Smooth muscle cell (in vitro differentiated cells): ENCODE results near the gene RGS6. TPM values are rescaled to one million over a fixed set of nuclear protein-coding genes. Genes with fewer than 3 reads are reported as not detected.

Experiments used
- DNase-seq: peaks from one replicate; lab custom pipeline; 2025; ENCODE audit not compliant: unreplicated experiment; lab: John Stamatoyannopoulos, UW
- H2AFZ ChIP-seq: fragments of 200-600 bp; sonication (generic); 2 replicates; pipeline ENCODE4 v1.6.0; 2016; ENCODE audit warnings: antibody characterized with exemption, low read depth, mild to moderate bottlenecking
- H3F3A ChIP-seq: fragments of 200-600 bp; sonication (generic); 2 replicates; pipeline ENCODE4 v1.6.0; 2017; ENCODE audit warnings: antibody characterized with exemption, low read depth
- H3K27ac ChIP-seq: fragments of 200-600 bp; sonication (generic); 2 replicates; pipeline ENCODE4 v1.5.1; 2016; ENCODE audit warnings: low read depth, mild to moderate bottlenecking
- H3K27me3 ChIP-seq: fragments of 200-600 bp; sonication (generic); 2 replicates; pipeline ENCODE4 v1.6.1; 2016; ENCODE audit warnings: low read depth, mild to moderate bottlenecking
- H3K36me3 ChIP-seq: fragments of 200-600 bp; sonication (generic); 2 replicates; pipeline ENCODE4 v1.5.1; 2016; ENCODE audit warnings: low read depth
- H3K4me1 ChIP-seq: fragments of 200-600 bp; sonication (generic); 2 replicates; pipeline ENCODE4 v1.5.1; 2016; ENCODE audit warnings: low read depth
- H3K4me2 ChIP-seq: fragments of 200-600 bp; sonication (generic); 2 replicates; pipeline ENCODE4 v1.6.0; 2016; ENCODE audit warnings: mild to moderate bottlenecking
- H3K4me3 ChIP-seq: fragments of 200-600 bp; sonication (generic); 2 replicates; pipeline ENCODE4 v1.5.1; 2016; ENCODE audit warnings: mild to moderate bottlenecking
- H3K79me2 ChIP-seq: fragments of 200-600 bp; sonication (generic); 2 replicates; pipeline ENCODE4 v1.6.0; 2016; ENCODE audit warnings: low read depth, mild to moderate bottlenecking
- H3K9ac ChIP-seq: fragments of 200-600 bp; sonication (generic); 2 replicates; pipeline ENCODE4 v1.6.0; 2016; ENCODE audit warnings: low read depth
- H3K9me3 ChIP-seq: fragments of 200-600 bp; sonication (generic); replicated peaks from 2 replicates; pipeline ENCODE4 v1.5.1; 2016; ENCODE audit warnings: low read depth
- H4K20me1 ChIP-seq: fragments of 200-600 bp; sonication (generic); 2 replicates; pipeline ENCODE4 v1.6.0; 2016; ENCODE audit warnings: low read depth
- CTCF ChIP-seq: fragments of 200-600 bp; sonication (generic); IDR thresholded peaks from 2 replicates; pipeline ENCODE4 v1.5.1; 2017; ENCODE audit warnings: borderline replicate concordance, mild to moderate bottlenecking, antibody characterized with exemption; ENCODE audit not compliant: insufficient read depth, poor library complexity, severe bottlenecking
- WGBS: methylation state at CpG from one replicate; pipeline ENCODE4 v1.1.7; 2016; ENCODE audit warnings: low lambda C conversion rate; 5-methylcytosine and 5-hydroxymethylcytosine counted together
- polyA plus RNA-seq: library from polyadenylated mRNA; unstranded; fragments of >200 nt; fragmentation: Nextera tagmentation; extraction: Ambion mirVana; gene quantifications from 2 replicates; pipeline ENCODE4 v1.2.1, GENCODE V29; 2016
- total RNA-seq: library from RNA; depleted of rRNA; stranded (reverse); fragments of >200 nt; gene quantifications from 2 replicates; pipeline ENCODE4 v1.2.3, GENCODE V29; 2014

Gene RGS6
- total and polyA plus RNA-seq, 2 experiments from 2014 or later = 0.40 TPM; not detected in 1

- Histone ChIP-seq H3K4me1 (no peaks in the 10 kb centered on the region), H3K9me3 (no peaks in the 10 kb centered on the region), H3K27me3 (no peaks in the 10 kb centered on the region), H3K4me2 (no peak overlapping the region), H2AFZ (no peak overlapping the region), H3K27ac (no peak overlapping the region), H3K36me3 (no peaks in the 10 kb centered on the region), H3K9ac (no peak overlapping the region), H3K4me3 (no peak overlapping the region), H3F3A (no peaks in the 10 kb centered on the region), H4K20me1 (no peaks in the 10 kb centered on the region), H3K79me2 (no peaks in the 10 kb centered on the region)
- no peak for DNase-seq
- no peak for TF ChIP-seq CTCF
- 83% methylated on average over 13 of the region's 13 CpGs for WGBS
Observed at GRCh38 chr14:72545411-72546311, 613.4 kb downstream of the RGS6 start.

- H3K36me3 ChIP-seq = no peaks in the 10 kb centered on the region
- H4K20me1 ChIP-seq = no peaks in the 10 kb centered on the region
- 87% methylated on average over 16 of the region's 16 CpGs for WGBS
- no peak overlapping the region for H3K4me3 ChIP-seq
- H3K79me2 ChIP-seq = no peaks in the 10 kb centered on the region
- no peaks in the 10 kb centered on the region for H3F3A ChIP-seq
- no peaks in the 10 kb centered on the region for H3K27me3 ChIP-seq
- H2AFZ ChIP-seq = no peak overlapping the region
- no peak for TF ChIP-seq CTCF
- no peaks in the 10 kb centered on the region for H3K4me1 ChIP-seq
- no peak overlapping the region for H3K4me2 ChIP-seq
- no peak overlapping the region for H3K27ac ChIP-seq
- H3K9me3 ChIP-seq = no peaks in the 10 kb centered on the region
- no peak overlapping the region for H3K9ac ChIP-seq
- no peak for DNase-seq
Observed at GRCh38 chr14:72546344-72547016, 614.3 kb downstream of the RGS6 start.

- Histone ChIP-seq H3K79me2 (no peaks in the 10 kb centered on the region), H2AFZ (no peak overlapping the region), H3K36me3 (no peaks in the 10 kb centered on the region), H3K9me3 (no peaks in the 10 kb centered on the region), H4K20me1 (no peaks in the 10 kb centered on the region), H3K4me2 (no peak overlapping the region), H3K4me3 (no peak overlapping the region), H3K4me1 (no peaks in the 10 kb centered on the region), H3F3A (no peaks in the 10 kb centered on the region), H3K27me3 (no peaks in the 10 kb centered on the region), H3K9ac (no peak overlapping the region), H3K27ac (no peak overlapping the region)
- WGBS = 72% methylated on average over 9 of the region's 9 CpGs
- TF ChIP-seq CTCF = peak; percentile 35
- DNase-seq = no peak
Observed at GRCh38 chr14:72547999-72548398, 615.8 kb downstream of the RGS6 start.
